AG09319 (cell line): ENCODE data around the gene KRT7.
A peak's percentile ranks its signal among the peaks of the same experiment; 100 is the strongest.

Experiments
- DNase-seq: peaks from one replicate; pipeline ENCODE4 v3.0.0-alpha.2; 2010; ENCODE audit warnings: low read depth; ENCODE audit errors: extremely low read depth
- TF ChIP-seq, protein P1 (sequence below): IDR thresholded peaks from 2 replicates; pipeline ENCODE4 v1.5.1; 2011; ENCODE audit warnings: low read depth, mild to moderate bottlenecking, inconsistent platforms, low read length, moderate library complexity

Gene KRT7

DNA sequence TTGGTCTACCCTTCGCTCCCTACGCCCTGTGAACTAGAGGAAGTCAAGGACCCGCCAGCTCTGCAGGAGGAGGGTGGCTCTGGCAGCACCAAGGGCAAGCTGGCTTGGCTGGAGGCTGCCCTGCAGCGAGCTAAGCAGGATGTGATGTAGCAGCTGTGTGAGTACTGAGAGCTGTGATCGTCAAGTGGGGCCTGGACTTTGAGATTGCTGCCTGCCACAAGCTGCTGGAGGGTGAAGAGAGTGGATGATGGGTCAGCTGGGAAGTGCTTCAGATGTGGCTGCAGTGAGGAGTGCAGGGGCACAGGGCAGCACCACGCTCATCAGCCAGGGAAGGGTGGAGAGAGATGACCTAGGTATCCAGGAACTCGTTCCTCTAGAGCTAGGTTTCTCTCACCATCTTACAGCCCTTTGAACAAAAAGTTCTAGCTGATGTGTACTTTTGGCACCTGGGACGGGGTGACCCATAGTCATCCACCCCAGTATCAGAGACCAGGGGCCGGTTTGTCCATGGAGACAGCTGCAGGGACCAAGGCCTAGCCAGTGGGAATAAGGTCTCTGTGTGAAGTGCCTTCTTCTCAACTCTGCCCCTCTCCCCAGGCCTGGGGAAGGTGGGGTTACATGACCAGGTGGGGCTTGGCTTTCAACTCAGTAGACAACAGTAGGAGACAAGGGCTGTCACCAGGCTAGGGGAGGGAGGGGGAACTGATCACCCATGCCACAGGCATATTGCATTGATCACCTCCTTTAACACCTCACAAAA lies 44.6 kb downstream of the KRT7 start:
- TF ChIP-seq, protein P1, sequence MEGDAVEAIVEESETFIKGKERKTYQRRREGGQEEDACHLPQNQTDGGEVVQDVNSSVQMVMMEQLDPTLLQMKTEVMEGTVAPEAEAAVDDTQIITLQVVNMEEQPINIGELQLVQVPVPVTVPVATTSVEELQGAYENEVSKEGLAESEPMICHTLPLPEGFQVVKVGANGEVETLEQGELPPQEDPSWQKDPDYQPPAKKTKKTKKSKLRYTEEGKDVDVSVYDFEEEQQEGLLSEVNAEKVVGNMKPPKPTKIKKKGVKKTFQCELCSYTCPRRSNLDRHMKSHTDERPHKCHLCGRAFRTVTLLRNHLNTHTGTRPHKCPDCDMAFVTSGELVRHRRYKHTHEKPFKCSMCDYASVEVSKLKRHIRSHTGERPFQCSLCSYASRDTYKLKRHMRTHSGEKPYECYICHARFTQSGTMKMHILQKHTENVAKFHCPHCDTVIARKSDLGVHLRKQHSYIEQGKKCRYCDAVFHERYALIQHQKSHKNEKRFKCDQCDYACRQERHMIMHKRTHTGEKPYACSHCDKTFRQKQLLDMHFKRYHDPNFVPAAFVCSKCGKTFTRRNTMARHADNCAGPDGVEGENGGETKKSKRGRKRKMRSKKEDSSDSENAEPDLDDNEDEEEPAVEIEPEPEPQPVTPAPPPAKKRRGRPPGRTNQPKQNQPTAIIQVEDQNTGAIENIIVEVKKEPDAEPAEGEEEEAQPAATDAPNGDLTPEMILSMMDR: no peak
- no peak for DNase-seq

DNA sequence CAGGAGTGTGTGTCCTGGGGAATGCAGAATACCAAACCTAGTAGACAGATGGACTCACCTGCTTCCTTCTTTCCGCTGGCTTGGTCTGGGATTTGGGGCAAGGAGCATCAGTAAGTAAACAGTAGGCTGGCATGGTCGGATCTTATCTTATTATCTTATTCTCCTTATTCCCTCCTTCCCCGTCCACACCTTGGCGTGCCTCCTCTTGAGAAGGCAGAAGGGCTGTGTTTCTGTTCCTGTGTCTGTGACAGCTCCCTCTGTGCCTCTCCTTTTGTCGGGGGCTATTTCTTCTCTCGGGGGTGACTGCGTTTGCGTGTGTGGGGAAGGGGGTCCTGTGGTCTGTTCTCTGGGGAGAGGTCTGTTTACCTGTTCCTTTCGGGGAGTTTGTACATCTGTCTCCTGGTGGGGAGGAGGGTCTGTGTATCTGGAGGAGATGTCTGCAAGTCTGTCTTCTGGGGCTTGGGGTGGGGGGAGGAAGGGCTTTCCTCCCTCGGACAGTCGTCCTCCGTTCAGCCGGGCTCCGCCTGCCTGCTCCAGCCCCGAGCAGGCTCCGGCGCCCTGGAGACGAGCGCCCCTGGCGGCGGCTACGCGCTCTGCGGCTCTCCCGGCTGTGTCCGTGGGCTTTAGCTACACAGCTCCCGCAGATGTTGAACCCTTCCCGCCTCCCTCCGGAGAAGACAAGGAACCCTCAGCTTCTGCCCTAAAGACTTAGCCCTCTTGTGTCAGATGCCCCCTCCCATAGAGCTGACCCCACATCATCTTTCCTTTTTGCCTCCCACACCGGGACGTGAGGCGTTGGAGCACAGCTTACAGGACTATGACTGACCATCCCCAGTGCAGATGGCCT lies 45.8 kb downstream of the KRT7 start:
- TF ChIP-seq, protein P1: peak; percentile 97
- peak; percentile 46 for DNase-seq

DNA sequence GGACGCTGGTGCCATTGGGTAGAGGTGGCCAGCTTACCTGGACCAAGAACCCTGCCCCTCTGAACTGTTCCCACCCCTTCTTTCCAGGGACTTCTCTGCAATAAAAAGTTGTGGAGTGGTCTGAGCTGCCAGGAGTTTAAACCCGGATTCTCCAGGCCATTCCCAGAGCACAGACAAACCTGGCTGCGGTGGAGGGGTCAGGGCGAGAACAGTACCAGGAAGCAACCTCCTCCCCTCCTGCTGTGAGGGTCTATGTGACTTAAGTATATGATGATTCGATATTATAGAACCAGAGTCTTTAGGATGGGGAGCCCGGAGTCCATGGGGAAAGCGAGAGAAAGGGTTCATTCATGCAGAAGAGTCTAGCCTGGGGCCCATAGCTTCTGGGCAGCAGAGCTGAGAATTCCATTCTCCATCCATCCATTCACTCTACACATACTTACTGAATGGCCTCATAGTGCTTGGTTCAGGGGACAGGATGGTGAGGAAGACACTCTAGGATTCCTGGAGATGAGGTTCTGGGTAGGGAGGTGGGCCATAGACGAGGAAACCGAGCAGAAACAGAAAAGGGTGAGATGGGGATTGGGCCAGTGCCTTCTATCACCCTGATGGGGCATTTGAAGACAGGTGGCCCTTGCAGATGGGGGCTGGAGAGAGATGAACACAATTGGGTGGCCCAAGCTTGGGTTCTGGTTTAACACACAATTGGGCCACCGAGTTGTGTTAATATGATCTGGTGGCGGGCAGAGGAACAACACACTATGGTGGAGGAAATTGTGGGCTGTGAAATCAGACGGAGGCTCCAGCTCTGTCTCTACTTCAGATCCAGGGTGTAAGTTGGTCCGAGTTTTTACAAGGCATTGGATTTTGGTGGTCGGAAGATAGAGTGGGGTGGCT lies 46.6 kb downstream of the KRT7 start:
- TF ChIP-seq, protein P1: no peak
- DNase-seq: no peak

DNA sequence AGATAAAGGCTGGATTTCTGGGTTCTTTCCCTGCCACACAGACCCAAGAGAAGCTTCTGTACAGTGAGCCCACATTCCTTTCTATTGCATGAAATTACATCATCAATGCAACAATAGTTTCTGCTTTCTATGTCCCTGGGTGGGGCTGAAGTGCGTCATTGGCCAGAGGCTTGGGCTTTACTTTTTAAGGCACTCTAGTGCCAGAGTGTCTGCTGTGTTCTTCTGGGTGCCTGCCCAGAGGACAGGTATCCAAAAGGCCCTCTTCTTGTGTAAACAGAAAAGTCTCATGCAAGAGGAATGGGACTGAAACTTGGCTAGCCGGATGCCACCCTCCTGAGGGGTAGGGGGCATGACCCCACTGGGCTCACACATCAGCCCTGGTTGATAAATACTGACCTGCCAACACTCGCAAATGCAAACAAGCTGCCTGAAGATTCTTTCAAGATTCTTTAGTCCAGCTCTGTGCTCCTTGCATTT lies 47.3 kb downstream of the KRT7 start:
- peak; percentile 93 for DNase-seq

DNA sequence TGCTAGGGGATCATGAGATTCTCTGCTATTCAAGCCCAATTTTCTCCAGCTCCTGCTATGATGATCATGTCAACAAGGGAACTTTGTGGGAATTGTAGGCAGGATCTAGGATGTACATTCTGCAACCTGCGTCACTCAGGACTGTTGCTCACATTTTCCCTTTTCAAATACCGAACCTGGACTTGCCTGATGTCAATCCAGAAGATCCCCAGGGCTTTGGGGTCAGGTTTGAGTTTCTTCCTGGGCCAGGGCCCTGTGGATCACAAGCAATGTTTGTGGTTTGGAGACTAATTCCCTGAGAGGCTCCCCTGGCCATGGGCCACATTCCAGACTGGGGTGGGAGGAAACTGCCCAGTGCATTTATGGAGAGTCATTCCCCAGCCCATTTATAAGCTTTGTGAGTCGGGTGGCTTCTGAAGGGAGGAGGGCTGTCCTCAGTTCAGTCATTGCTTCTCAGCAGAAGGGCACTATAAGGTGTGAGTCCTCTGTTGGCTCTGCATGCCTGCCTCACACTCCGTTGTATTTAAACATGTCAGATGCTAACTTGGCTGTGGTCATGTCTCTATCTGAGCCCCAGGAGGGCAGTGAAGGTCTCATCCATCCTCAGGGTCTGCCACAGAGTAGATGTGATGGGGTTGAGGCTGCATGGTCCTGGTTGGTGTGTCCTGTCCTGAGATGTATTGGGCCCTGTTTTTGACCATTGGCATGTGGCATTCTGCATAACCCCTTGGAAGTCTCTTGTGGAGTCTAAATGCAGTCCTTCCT lies 47.9 kb downstream of the KRT7 start:
- peak; percentile 96 for DNase-seq
- TF ChIP-seq, protein P1: no peak

More for the DNA sequence above, 47.3 kb downstream of the KRT7 start:
- TF ChIP-seq, protein P1: no peak

DNA sequence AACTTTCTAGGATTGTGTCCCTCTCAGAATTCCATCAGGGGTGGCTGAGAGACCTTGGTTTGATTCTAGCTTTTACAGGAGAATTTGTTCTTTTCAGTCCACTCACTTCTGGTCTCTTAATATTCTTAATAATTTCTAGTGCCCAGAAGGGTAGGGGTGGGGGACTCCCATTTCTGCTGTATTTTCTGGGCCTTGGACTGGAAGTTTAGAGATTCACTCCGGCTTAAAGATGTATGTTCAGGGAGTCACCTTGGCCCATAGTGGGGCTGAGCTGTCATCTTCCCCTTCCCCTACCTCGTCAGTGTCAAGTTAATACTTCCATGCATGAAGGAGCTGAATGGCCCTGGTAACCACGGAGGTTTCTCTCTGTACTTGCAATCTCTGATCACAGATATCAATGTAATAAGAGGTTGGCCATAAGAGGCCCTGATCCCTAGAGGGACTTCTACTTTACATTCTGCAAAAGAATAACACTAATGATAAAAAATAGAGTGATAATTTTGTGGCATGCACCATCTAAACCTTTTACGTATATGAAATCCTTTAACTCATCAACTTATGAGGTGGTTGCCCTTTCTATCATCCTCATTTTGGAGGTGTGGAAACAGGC lies 51.6 kb downstream of the KRT7 start:
- DNase-seq: no peak
- TF ChIP-seq, protein P1: no peak
